ENCODE data around the gene ODF2L.

- TF ChIP-seq CTCF (conservative IDR thresholded peaks at IDR 0.05) (no peak), ZFX (IDR thresholded peaks at IDR 0.05) (no peak)
Observed at GRCh38 chr1:86382878-86383277, 13.2 kb downstream of the ODF2L start.

All from C4-2B (cell line).